GM12872 (cell line): ENCODE measurements around the gene L3MBTL2.

ENCODE experiments used
- TF ChIP-seq, protein P1 (sequence below): IDR thresholded peaks from 3 replicates; pipeline ENCODE4 v1.5.1; 2011; ENCODE audit warnings: low read depth, mild to moderate bottlenecking, low read length, moderate library complexity; ENCODE audit not compliant: insufficient read depth

Gene L3MBTL2

DNA sequence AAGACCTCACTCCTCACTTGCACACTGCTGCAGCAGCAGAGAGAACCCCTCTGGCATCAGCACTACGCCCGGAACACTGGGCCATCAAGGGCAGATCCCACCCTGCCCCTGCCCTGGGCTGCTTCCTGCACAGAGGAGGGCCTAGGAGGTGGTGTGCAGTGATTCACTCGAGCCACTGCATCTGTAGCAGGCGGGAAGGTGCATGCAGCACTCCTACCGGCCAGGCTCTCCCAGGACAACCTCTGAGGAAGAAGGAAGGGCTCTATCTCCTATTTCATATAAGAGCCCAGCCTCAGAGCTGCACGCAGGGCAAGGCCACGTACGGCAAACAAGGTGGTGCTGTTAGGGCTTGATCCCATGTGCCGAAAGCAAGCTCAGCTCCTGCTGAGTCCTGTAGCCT is 66.7 kb downstream of the L3MBTL2 start:
- TF ChIP-seq, protein P1, sequence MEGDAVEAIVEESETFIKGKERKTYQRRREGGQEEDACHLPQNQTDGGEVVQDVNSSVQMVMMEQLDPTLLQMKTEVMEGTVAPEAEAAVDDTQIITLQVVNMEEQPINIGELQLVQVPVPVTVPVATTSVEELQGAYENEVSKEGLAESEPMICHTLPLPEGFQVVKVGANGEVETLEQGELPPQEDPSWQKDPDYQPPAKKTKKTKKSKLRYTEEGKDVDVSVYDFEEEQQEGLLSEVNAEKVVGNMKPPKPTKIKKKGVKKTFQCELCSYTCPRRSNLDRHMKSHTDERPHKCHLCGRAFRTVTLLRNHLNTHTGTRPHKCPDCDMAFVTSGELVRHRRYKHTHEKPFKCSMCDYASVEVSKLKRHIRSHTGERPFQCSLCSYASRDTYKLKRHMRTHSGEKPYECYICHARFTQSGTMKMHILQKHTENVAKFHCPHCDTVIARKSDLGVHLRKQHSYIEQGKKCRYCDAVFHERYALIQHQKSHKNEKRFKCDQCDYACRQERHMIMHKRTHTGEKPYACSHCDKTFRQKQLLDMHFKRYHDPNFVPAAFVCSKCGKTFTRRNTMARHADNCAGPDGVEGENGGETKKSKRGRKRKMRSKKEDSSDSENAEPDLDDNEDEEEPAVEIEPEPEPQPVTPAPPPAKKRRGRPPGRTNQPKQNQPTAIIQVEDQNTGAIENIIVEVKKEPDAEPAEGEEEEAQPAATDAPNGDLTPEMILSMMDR: no peak

GRCh38 chr22:41273128-41273527 is 68.0 kb downstream of the L3MBTL2 start:
- TF ChIP-seq, protein P1: no peak

GRCh38 chr22:41274856-41275255 is 69.7 kb downstream of the L3MBTL2 start:
- TF ChIP-seq, protein P1: no peak

DNA sequence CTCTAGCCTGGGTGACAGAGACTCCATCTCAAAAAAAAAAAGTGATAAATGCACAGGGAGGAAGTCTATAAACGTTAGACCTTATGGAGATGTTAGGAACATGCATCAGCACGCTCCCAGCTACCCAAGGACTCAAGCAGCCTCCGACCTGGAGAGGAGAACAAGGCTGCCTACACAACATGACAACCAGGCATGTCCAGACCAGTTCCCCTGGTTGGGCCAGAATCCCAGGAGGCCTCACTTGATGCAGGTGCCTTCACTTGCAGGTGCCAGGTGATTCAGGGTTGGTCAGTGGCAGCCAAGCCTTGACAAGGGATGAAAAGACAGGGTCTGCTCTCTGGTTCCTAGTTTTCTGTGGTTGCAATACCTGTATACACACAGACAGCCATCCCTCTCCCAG is 75.0 kb downstream of the L3MBTL2 start:
- TF ChIP-seq, protein P1: no peak

DNA sequence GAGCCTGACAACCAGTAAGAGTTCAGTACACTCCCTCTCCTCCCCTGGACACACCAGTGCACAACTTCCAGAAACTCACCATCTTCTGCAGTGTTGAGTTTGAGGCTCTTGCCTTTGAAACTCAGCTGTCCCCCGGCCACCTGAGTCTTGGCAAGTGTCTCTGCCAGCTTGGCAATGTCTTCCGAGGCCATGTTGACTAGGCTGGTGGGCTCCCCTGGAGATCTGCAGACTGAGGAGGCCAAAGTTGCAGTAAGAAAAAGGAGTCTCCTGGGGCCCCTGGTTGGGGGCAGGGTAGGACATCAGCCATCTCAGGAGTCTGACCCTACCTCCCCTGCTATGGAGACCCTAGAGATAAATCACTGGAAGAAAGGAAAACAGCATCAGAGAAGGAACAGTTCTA is 75.7 kb downstream of the L3MBTL2 start:
- TF ChIP-seq, protein P1: no peak
